Midbrain (tissue), 1 donor: ENCODE results near the gene ADAM22.

Experiments used
- DNase-seq: peaks from one replicate; lab custom pipeline; 2025; lab: John Stamatoyannopoulos, UW

The ADAM22 gene

GRCh38 chr7:87960239-87960638 is 26.2 kb downstream of the ADAM22 start:
- DNase-seq = no peak

- DNase-seq = no peak
Measured at GRCh38 chr7:87961754-87962153, 27.7 kb downstream of the ADAM22 start.

GRCh38 chr7:87966271-87966670 is 32.2 kb downstream of the ADAM22 start:
- DNase-seq = no peak

GRCh38 chr7:87968021-87968420 is 34.0 kb downstream of the ADAM22 start:
- DNase-seq = no peak

- DNase-seq = no peak
Measured at GRCh38 chr7:87982116-87982515, 48.1 kb downstream of the ADAM22 start.

GRCh38 chr7:87984088-87984487 is 50.0 kb downstream of the ADAM22 start:
- no peak for DNase-seq

GRCh38 chr7:87993269-87993668 is 59.2 kb downstream of the ADAM22 start:
- no peak for DNase-seq

GRCh38 chr7:87999261-87999660 is 65.2 kb downstream of the ADAM22 start:
- no peak for DNase-seq

GRCh38 chr7:88001744-88002530 is 67.9 kb downstream of the ADAM22 start:
- DNase-seq = no peak

- DNase-seq = no peak
Measured at GRCh38 chr7:88002617-88003016, 68.6 kb downstream of the ADAM22 start.

GRCh38 chr7:88003581-88003980 is 69.5 kb downstream of the ADAM22 start:
- no peak for DNase-seq

GRCh38 chr7:88005191-88005590 is 71.1 kb downstream of the ADAM22 start:
- no peak for DNase-seq

GRCh38 chr7:88009651-88010050 is 75.6 kb downstream of the ADAM22 start:
- DNase-seq = no peak

- DNase-seq = no peak
Measured at GRCh38 chr7:88012086-88012485, 78.0 kb downstream of the ADAM22 start.

GRCh38 chr7:88013981-88014380 is 79.9 kb downstream of the ADAM22 start:
- DNase-seq = no peak

GRCh38 chr7:88014581-88014980 is 80.5 kb downstream of the ADAM22 start:
- no peak for DNase-seq

GRCh38 chr7:88015309-88015708 is 81.3 kb downstream of the ADAM22 start:
- DNase-seq = no peak

GRCh38 chr7:88018501-88018900 is 84.5 kb downstream of the ADAM22 start:
- DNase-seq = no peak

- DNase-seq = no peak
Measured at GRCh38 chr7:88020953-88021665, 87.1 kb downstream of the ADAM22 start.

- DNase-seq = no peak
Measured at GRCh38 chr7:88027724-88028123, 93.7 kb downstream of the ADAM22 start.

- DNase-seq = no peak
Measured at GRCh38 chr7:88034083-88034695, 100.1 kb downstream of the ADAM22 start.

- DNase-seq = no peak
Measured at GRCh38 chr7:88037050-88037449, 103.0 kb downstream of the ADAM22 start.

GRCh38 chr7:88040694-88041093 is 106.6 kb downstream of the ADAM22 start:
- DNase-seq = no peak
